HG03432 (cell line): Measurements from ENCODE around the gene PKD1.

ENCODE experiments used
- ATAC-seq: cut with Tn5 transposase; IDR thresholded peaks from one replicate; pipeline ENCODE4 v1.9.1; 2021; ENCODE audit warnings: mild to moderate bottlenecking, moderate library complexity; ENCODE audit not compliant: unreplicated experiment

PKD1 gene

GRCh38 chr16:2170587-2171435 lies 35.1 kb upstream of the PKD1 start:
- no peak for ATAC-seq

GRCh38 chr16:2170080-2170479 lies 34.4 kb upstream of the PKD1 start:
- ATAC-seq, result no peak

GRCh38 chr16:2167068-2167638 lies 31.5 kb upstream of the PKD1 start:
- ATAC-seq, result no peak

GRCh38 chr16:2166263-2167067 lies 30.8 kb upstream of the PKD1 start:
- no peak for ATAC-seq

GRCh38 chr16:2165861-2166260 lies 30.2 kb upstream of the PKD1 start:
- ATAC-seq, result no peak

- no peak for ATAC-seq
Measured at GRCh38 chr16:2163211-2163881, 27.6 kb upstream of the PKD1 start.

- ATAC-seq, result no peak
Measured at GRCh38 chr16:2162676-2163118, 27.0 kb upstream of the PKD1 start.

GRCh38 chr16:2161911-2162310 lies 26.2 kb upstream of the PKD1 start:
- ATAC-seq, result no peak

- ATAC-seq, result no peak
Measured at GRCh38 chr16:2160915-2161551, 25.3 kb upstream of the PKD1 start.

- ATAC-seq, result no peak
Measured at GRCh38 chr16:2159175-2159838, 23.6 kb upstream of the PKD1 start.

GRCh38 chr16:2158262-2158638 lies 22.6 kb upstream of the PKD1 start:
- no peak for ATAC-seq

GRCh38 chr16:2157480-2158261 lies 22.0 kb upstream of the PKD1 start:
- ATAC-seq, result no peak

- ATAC-seq, result no peak
Measured at GRCh38 chr16:2156849-2157224, 21.1 kb upstream of the PKD1 start.

GRCh38 chr16:2155977-2156848 lies 20.5 kb upstream of the PKD1 start:
- no peak for ATAC-seq

- ATAC-seq, result peak; percentile 77
Measured at GRCh38 chr16:2155091-2155950, 19.6 kb upstream of the PKD1 start, which contains the start of gene TRAF7. TSS of gene TRAF7 (plus strand) at chr16:2155782. CDS start at chr16:2163921, 8,139 bp downstream.

GRCh38 chr16:2154533-2155090 lies 18.9 kb upstream of the PKD1 start:
- ATAC-seq, result no peak
